CD4-positive, alpha-beta T cell (primary cell): ENCODE results near the gene APOC3. TPM values are rescaled to one million over a fixed set of nuclear protein-coding genes. Genes with fewer than 3 reads are reported as not detected.

Source experiments
- ATAC-seq: fragments of 200-7000 bp; cut with Tn5 transposase; one replicate; pipeline ENCODE4 v1.10.0; 2022; ENCODE audit warnings: mild to moderate bottlenecking; ENCODE audit not compliant: poor library complexity
- CTCF ChIA-PET: fragments of 350-600 bp; sonication (Branson Sonifier 250); formaldehyde crosslinking; loops from one replicate; lab custom pipeline; 2021; ENCODE audit warnings: antibody characterized with exemption, inconsistent platforms; lab: Charles Lee
- POLR2A ChIA-PET: fragments of 350-600 bp; sonication (Branson Sonifier 250); formaldehyde crosslinking; loops from one replicate; lab custom pipeline; 2021; ENCODE audit warnings: antibody characterized with exemption, inconsistent platforms; lab: Charles Lee
- DNase-seq, 14 experiments: peaks; one replicate each; pipeline ENCODE4 v3.0.0-alpha.2; 2013 to 2020; ENCODE audit warnings: mixed read lengths in 2 of 14
- H3K27ac ChIP-seq, 2 donors: one replicate each; pipeline versions ENCODE4 v1.5.1 to v1.7.0; 2013; ENCODE audit warnings: low read length in 2 of 2, low read depth in 1 of 2, mild to moderate bottlenecking in 1 of 2
- H3K27me3 ChIP-seq, 2 experiments: 1 replicate in 1 of 2; 2 replicates in 1 of 2; pipeline versions ENCODE4 v1.6.1 to v1.7.0; 2013; ENCODE audit warnings: low read length in 2 of 2, control low read depth in 1 of 2, mild to moderate bottlenecking in 1 of 2, moderate library complexity in 1 of 2; ENCODE audit not compliant: insufficient read depth in 2 of 2, control insufficient read depth in 1 of 2
- H3K36me3 ChIP-seq: one replicate; pipeline ENCODE4 v1.6.1; 2013; ENCODE audit warnings: low read length, control low read depth; ENCODE audit not compliant: insufficient read depth
- H3K4me1 ChIP-seq: one replicate; pipeline ENCODE4 v1.6.1; 2013; ENCODE audit warnings: low read length, control low read depth; ENCODE audit not compliant: insufficient read depth
- H3K4me3 ChIP-seq: one replicate; pipeline ENCODE4 v1.5.1; 2013; ENCODE audit warnings: mild to moderate bottlenecking, low read length, moderate library complexity
- H3K9me3 ChIP-seq, 2 experiments: 1 replicate in 1 of 2; 2 replicates in 1 of 2; pipeline versions ENCODE4 v1.6.1 to v1.7.0; 2013; ENCODE audit warnings: low read length in 2 of 2, mild to moderate bottlenecking in 2 of 2, control low read depth in 1 of 2, moderate library complexity in 1 of 2; ENCODE audit not compliant: control insufficient read depth in 1 of 2, insufficient read depth in 1 of 2
- H3K27ac Mint-ChIP-seq: one replicate; pipeline ENCODE4 v1.8.0; 2020; ENCODE audit warnings: mixed read lengths
- H3K27me3 Mint-ChIP-seq: one replicate; pipeline ENCODE4 v1.8.0; 2021; ENCODE audit warnings: mixed read lengths
- H3K36me3 Mint-ChIP-seq: one replicate; pipeline ENCODE4 v1.8.0; 2021; ENCODE audit warnings: low read depth, mixed read lengths
- H3K4me1 Mint-ChIP-seq: one replicate; pipeline ENCODE4 v1.8.0; 2021; ENCODE audit warnings: low read depth, mixed read lengths
- H3K4me3 Mint-ChIP-seq: one replicate; pipeline ENCODE4 v1.8.0; 2020; ENCODE audit warnings: mild to moderate bottlenecking, mixed read lengths
- H3K9me3 Mint-ChIP-seq: one replicate; pipeline ENCODE4 v1.8.0; 2020; ENCODE audit warnings: mixed read lengths
- intact Hi-C, 2 experiments: fragments of 100-400 bp; cut with DNase I in 1 of 2; cut with micrococcal nuclease in 1 of 2; formaldehyde crosslinking; loops; one replicate each; pipeline versions ENCODE4 v1.15.1 to v1.9.0; 2023 to 2025; cut with DNase I, micrococcal nuclease
- total RNA-seq, 174 experiments: library from RNA in 2 of 174; stranded (reverse) in 2 of 174; gene quantifications; one replicate each; pipeline ENCODE4 v1.2.3 and lab custom pipeline; 2021 to 2026
- TF ChIP-seq, protein P1 (sequence below): fragments of 200-600 bp; IDR thresholded peaks from one replicate; pipeline ENCODE4 v1.8.0; 2022; ENCODE audit warnings: antibody characterized with exemption, mild to moderate bottlenecking

Gene APOC3
- total RNA-seq, 2 experiments from 2014 or later: not detected

DNA sequence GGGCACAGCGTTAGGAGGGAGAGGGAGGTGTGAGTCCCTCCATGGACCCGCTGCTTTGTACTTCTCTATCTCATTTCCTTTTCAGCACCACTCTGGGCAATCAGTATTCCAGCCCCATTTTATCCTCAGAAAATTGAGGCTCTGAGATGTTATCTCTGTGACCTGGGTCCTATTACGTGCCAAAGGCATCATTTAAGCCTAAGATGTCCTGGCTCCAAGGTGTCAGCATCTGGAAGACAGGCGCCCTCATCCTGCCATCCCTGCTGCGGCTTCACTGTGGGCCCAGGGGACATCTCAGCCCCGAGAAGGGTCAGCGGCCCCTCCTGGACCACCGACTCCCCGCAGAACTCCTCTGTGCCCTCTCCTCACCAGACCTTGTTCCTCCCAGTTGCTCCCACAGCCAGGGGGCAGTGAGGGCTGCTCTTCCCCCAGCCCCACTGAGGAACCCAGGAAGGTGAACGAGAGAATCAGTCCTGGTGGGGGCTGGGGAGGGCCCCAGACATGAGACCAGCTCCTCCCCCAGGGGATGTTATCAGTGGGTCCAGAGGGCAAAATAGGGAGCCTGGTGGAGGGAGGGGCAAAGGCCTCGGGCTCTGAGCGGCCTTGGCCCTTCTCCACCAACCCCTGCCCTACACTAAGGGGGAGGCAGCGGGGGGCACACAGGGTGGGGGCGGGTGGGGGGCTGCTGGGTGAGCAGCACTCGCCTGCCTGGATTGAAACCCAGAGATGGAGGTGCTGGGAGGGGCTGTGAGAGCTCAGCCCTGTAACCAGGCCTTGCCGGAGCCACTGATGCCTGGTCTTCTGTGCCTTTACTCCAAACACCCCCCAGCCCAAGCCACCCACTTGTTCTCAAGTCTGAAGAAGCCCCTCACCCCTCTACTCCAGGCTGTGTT, 829 bp upstream of the APOC3 start:
- Mint-ChIP-seq H3K4me3 (no peak overlapping the region), H3K9me3 (no peaks in the 10 kb centered on the region), H3K27me3 (no peaks in the 10 kb centered on the region), H3K36me3 (no peaks in the 10 kb centered on the region), H3K27ac (no peak overlapping the region), H3K4me1 (no peaks in the 10 kb centered on the region)
- TF ChIP-seq, protein P1, sequence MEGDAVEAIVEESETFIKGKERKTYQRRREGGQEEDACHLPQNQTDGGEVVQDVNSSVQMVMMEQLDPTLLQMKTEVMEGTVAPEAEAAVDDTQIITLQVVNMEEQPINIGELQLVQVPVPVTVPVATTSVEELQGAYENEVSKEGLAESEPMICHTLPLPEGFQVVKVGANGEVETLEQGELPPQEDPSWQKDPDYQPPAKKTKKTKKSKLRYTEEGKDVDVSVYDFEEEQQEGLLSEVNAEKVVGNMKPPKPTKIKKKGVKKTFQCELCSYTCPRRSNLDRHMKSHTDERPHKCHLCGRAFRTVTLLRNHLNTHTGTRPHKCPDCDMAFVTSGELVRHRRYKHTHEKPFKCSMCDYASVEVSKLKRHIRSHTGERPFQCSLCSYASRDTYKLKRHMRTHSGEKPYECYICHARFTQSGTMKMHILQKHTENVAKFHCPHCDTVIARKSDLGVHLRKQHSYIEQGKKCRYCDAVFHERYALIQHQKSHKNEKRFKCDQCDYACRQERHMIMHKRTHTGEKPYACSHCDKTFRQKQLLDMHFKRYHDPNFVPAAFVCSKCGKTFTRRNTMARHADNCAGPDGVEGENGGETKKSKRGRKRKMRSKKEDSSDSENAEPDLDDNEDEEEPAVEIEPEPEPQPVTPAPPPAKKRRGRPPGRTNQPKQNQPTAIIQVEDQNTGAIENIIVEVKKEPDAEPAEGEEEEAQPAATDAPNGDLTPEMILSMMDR: no peak
- ATAC-seq (no peak), DNase-seq (no peak)
- Histone ChIP-seq H3K4me1 (no peaks in the 10 kb centered on the region), H3K27me3 (no peaks in the 10 kb centered on the region), H3K36me3 (no peaks in the 10 kb centered on the region), H3K27ac (no peak overlapping the region), H3K4me3 (no peak overlapping the region), H3K9me3 (no peaks in the 10 kb centered on the region)
- intact Hi-C loops: no loop called here
- CTCF ChIA-PET: no interaction called here
- POLR2A ChIA-PET: no interaction called here

DNA sequence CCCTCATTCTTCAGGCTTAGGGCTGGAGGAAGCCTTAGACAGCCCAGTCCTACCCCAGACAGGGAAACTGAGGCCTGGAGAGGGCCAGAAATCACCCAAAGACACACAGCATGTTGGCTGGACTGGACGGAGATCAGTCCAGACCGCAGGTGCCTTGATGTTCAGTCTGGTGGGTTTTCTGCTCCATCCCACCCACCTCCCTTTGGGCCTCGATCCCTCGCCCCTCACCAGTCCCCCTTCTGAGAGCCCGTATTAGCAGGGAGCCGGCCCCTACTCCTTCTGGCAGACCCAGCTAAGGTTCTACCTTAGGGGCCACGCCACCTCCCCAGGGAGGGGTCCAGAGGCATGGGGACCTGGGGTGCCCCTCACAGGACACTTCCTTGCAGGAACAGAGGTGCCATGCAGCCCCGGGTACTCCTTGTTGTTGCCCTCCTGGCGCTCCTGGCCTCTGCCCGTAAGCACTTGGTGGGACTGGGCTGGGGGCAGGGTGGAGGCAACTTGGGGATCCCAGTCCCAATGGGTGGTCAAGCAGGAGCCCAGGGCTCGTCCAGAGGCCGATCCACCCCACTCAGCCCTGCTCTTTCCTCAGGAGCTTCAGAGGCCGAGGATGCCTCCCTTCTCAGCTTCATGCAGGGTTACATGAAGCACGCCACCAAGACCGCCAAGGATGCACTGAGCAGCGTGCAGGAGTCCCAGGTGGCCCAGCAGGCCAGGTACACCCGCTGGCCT, 641 bp downstream of the APOC3 start:
- no peaks in the 10 kb centered on the region for H3K9me3 Mint-ChIP-seq
- Histone ChIP-seq H3K4me3 (no peak overlapping the region), H3K36me3 (no peaks in the 10 kb centered on the region), H3K27ac (no peak overlapping the region), H3K9me3 (no peaks in the 10 kb centered on the region), H3K27me3 (no peaks in the 10 kb centered on the region), H3K4me1 (peaks cover 6% of the 10 kb centered on the region)
- H3K27me3 Mint-ChIP-seq: no peaks in the 10 kb centered on the region
- peaks cover 5% of the 10 kb centered on the region for H3K4me1 Mint-ChIP-seq
- H3K36me3 Mint-ChIP-seq: no peaks in the 10 kb centered on the region
- intact Hi-C loops: no loop called here
- TF ChIP-seq, protein P1: no peak
- DNase-seq (no peak), ATAC-seq (no peak)
- no peak overlapping the region for H3K27ac Mint-ChIP-seq
- H3K4me3 Mint-ChIP-seq: no peak overlapping the region
- POLR2A ChIA-PET: no interaction called here
- CTCF ChIA-PET: no interaction called here

DNA sequence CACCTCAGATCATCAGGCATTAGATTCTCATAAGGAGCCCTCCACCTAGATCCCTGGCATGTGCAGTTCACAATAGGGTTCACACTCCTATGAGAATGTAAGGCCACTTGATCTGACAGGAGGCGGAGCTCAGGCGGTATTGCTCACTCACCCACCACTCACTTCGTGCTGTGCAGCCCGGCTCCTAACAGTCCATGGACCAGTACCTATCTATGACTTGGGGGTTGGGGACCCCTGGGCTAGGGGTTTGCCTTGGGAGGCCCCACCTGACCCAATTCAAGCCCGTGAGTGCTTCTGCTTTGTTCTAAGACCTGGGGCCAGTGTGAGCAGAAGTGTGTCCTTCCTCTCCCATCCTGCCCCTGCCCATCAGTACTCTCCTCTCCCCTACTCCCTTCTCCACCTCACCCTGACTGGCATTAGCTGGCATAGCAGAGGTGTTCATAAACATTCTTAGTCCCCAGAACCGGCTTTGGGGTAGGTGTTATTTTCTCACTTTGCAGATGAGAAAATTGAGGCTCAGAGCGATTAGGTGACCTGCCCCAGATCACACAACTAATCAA, 2.2 kb downstream of the APOC3 start:
- ChIA-PET CTCF (no interaction called here), POLR2A (no interaction called here)
- no peak overlapping the region for H3K27ac Mint-ChIP-seq
- no peaks in the 10 kb centered on the region for H3K36me3 ChIP-seq
- TF ChIP-seq, protein P1: no peak
- H3K27me3 ChIP-seq: no peaks in the 10 kb centered on the region
- H3K27ac ChIP-seq: no peak overlapping the region
- no peak overlapping the region for H3K4me3 Mint-ChIP-seq
- H3K9me3 Mint-ChIP-seq: no peaks in the 10 kb centered on the region
- no peaks in the 10 kb centered on the region for H3K9me3 ChIP-seq
- ATAC-seq (no peak), DNase-seq (no peak)
- H3K27me3 Mint-ChIP-seq: no peaks in the 10 kb centered on the region
- peaks cover 12% of the 10 kb centered on the region for H3K4me1 Mint-ChIP-seq
- H3K36me3 Mint-ChIP-seq: no peaks in the 10 kb centered on the region
- H3K4me3 ChIP-seq: no peak overlapping the region
- intact Hi-C loops: no loop called here
- H3K4me1 ChIP-seq: peaks cover 18% of the 10 kb centered on the region
